ENCODE results near the gene IQCC. TPM values are rescaled to one million over a fixed set of nuclear protein-coding genes. Genes with fewer than 3 reads are reported as not detected.
A peak's percentile ranks its signal among the peaks of the same experiment; 100 is the strongest.

The IQCC gene
- total RNA-seq, 1 donor from 2014 or later = 4.7 TPM

DNA sequence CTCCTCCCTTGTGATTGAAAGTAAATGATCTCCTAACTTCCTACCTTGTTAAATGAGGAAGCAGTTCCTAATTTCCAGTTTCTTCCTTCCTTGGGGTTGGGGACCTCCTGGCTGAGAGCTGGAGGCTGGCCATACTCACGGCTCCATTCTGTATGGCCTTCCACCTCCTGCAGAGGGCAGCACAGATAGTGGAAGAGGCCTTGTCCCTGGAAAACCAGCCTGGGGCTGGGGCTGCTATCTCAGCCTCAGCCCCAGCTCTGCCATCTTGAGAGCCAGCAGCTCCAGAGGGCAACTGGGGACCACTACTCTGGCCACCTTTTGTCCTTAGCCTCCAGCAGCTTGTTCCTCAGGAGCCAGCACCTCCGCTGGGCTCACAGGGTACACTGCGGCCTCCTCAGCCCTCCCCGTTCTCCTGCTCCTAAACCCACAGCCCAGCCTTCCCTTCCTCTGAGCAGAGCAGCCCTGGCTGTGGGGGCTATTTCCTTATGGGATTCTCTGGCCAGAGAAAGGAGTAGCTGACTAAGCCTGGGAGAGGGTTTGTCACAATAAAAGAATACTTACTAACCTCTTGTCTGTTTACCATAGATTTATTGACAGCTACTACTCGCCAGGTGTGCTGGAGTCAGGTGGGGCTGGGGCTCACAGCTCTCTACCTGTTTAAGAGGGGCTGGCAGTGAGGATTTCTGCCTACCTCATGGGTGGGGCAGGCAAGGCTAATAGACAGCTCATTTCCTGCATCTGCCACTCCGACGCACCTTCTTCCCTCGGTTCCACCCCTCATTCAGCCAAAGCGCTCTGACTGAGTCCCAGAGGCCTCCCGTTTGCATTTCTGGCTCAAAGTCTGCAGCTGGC is 10.4 kb downstream of the IQCC start:
- Mint-ChIP-seq H3K4me3 (peak overlapping the region; percentile 4), H3K27me3 (no peaks in the 10 kb centered on the region), H3K4me1 (ENCODE audit: unreplicated experiment) (peaks cover 12% of the 10 kb centered on the region), H3K9me3 (no peaks in the 10 kb centered on the region), H3K36me3 (peaks cover 3% of the 10 kb centered on the region), H3K27ac (peak overlapping the region; percentile 56)
- TF ChIP-seq, protein P1, sequence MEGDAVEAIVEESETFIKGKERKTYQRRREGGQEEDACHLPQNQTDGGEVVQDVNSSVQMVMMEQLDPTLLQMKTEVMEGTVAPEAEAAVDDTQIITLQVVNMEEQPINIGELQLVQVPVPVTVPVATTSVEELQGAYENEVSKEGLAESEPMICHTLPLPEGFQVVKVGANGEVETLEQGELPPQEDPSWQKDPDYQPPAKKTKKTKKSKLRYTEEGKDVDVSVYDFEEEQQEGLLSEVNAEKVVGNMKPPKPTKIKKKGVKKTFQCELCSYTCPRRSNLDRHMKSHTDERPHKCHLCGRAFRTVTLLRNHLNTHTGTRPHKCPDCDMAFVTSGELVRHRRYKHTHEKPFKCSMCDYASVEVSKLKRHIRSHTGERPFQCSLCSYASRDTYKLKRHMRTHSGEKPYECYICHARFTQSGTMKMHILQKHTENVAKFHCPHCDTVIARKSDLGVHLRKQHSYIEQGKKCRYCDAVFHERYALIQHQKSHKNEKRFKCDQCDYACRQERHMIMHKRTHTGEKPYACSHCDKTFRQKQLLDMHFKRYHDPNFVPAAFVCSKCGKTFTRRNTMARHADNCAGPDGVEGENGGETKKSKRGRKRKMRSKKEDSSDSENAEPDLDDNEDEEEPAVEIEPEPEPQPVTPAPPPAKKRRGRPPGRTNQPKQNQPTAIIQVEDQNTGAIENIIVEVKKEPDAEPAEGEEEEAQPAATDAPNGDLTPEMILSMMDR (conservative IDR thresholded peaks at IDR 0.05) = peak; percentile 83
- DNase-seq (ENCODE audit: extremely low spot score, unreplicated experiment) = no peak

DNA sequence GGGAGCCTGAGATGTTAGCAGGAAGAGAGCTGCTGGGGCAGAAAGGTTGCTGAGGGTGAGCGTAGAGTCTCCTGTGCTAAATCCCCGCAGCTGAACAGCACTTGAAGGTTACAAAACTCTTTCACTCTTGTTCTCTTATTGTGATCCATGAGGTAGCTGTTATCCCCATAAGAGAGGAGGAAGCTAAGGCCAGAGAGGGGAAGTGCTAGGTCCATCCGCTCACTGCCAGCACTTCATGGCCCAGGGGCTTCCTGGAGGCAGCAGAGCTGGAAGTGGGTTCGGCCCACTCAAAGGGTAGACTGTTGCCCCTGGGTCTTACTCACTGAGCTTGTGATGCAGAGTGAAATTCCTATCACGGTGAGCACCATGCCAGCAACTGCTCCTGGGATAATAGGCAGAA is 11.1 kb downstream of the IQCC start:
- peaks cover 3% of the 10 kb centered on the region for H3K36me3 Mint-ChIP-seq
- no peak for DNase-seq (ENCODE audit: extremely low spot score, unreplicated experiment)
- peak overlapping the region; percentile 39 for H3K27ac Mint-ChIP-seq
- TF ChIP-seq, protein P1 (conservative IDR thresholded peaks at IDR 0.05) = no peak
- no peak overlapping the region for H3K4me3 Mint-ChIP-seq
- no peaks in the 10 kb centered on the region for H3K9me3 Mint-ChIP-seq
- peaks cover 17% of the 10 kb centered on the region for H3K4me1 Mint-ChIP-seq (ENCODE audit: unreplicated experiment)
- H3K27me3 Mint-ChIP-seq = no peaks in the 10 kb centered on the region

DNA sequence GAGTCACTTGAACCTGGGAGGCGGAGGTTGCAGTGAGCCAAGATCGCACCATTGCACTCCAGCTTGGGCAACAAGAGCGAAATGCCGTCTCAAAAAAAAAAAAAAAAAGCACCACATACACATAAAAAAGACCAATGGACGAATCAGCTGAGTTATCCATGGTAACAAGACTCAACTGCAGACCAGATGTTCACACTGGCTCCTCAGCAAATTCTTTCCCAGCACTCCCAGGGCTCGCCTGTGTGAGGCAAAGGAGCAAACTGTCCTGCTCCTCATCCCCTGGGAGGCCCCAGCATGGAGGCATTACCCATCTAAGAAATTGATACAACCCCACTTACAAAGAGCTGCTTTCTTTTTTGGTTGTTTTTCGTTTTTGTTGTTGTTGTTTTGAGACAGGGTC is 13.6 kb downstream of the IQCC start:
- H3K36me3 Mint-ChIP-seq = peaks cover 5% of the 10 kb centered on the region
- TF ChIP-seq, protein P1 (conservative IDR thresholded peaks at IDR 0.05) = no peak
- no peak overlapping the region for H3K27ac Mint-ChIP-seq
- H3K4me3 Mint-ChIP-seq = peak overlapping the region; percentile 63
- DNase-seq (ENCODE audit: extremely low spot score, unreplicated experiment) = no peak
- no peaks in the 10 kb centered on the region for H3K9me3 Mint-ChIP-seq
- peaks cover 18% of the 10 kb centered on the region for H3K4me1 Mint-ChIP-seq (ENCODE audit: unreplicated experiment)
- H3K27me3 Mint-ChIP-seq = no peaks in the 10 kb centered on the region

DNA sequence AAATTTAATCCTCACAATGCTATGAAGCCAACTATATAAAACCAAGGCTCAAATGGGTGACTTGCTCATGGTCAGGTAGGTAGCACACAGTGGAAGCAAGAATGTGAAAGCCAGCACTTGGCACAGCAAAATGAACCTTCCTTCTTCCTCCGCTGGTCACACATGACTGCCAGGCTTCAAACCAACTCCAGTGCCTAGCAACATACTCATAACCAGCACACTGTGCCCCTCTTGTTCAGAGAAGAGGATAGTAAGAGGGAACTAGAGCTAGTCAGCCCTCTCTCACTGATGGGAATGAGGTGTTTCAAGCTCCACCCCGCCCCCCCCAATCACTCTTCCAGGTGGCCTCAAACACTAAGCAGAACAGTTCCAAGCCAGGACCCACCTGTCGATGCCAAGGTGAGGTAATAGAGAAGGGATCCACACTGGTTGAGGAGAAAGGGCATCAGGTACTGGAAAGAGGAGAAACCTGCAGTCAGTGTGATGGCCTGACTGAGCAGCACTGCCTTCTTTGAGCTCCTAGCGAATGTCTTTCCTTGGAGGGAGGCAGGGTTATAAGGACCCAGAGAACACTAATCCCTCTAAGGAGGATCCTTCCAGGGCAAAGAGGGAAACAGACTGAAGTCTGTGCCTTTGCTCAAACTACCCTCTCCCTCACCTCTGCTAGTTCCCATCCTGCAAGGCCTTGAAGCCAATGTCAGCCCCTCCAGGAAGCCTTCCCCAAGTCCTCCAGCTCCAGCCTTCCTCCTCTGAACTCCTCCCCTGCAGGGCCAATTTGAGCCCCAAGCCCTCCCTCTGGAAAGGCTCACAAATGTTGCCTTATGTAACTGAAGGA is 15.5 kb downstream of the IQCC start:
- TF ChIP-seq, protein P1 (conservative IDR thresholded peaks at IDR 0.05) = no peak
- H3K27ac Mint-ChIP-seq = peak overlapping the region; percentile 98
- no peaks in the 10 kb centered on the region for H3K27me3 Mint-ChIP-seq

DNA sequence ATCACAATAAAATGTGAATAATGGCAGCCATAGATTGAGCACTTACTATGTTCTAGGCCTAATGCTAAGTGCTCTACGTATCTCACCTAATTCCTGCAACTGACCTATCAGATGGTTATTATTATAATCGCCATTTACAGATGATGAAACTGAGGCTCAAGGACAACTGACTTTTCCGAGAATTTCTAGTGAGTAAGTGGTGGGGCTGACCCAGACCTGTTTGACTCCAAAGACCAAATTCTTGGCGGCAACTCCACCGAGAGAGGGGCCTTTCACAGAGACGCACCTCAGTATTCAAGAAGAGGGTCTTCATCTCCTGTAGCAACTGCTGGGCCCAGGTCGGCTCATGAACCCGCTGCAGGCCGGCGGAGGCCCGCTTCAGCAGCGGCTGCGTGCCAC is 16.1 kb downstream of the IQCC start:
- peak overlapping the region; percentile 98 for H3K4me3 Mint-ChIP-seq
- H3K4me1 Mint-ChIP-seq (ENCODE audit: unreplicated experiment) = peaks cover 18% of the 10 kb centered on the region
- peaks cover 13% of the 10 kb centered on the region for H3K36me3 Mint-ChIP-seq
- H3K27me3 Mint-ChIP-seq = no peaks in the 10 kb centered on the region
- peak overlapping the region; percentile 98 for H3K27ac Mint-ChIP-seq
- TF ChIP-seq, protein P1 (conservative IDR thresholded peaks at IDR 0.05) = no peak
- no peak for DNase-seq (ENCODE audit: extremely low spot score, unreplicated experiment)
- H3K9me3 Mint-ChIP-seq = no peaks in the 10 kb centered on the region

More for the DNA sequence above, 15.5 kb downstream of the IQCC start:
- no peak for DNase-seq (ENCODE audit: extremely low spot score, unreplicated experiment)
- Mint-ChIP-seq H3K4me1 (ENCODE audit: unreplicated experiment) (peaks cover 18% of the 10 kb centered on the region), H3K9me3 (no peaks in the 10 kb centered on the region), H3K4me3 (peak overlapping the region; percentile 98), H3K36me3 (peaks cover 13% of the 10 kb centered on the region)

All from type B pancreatic cell (in vitro differentiated cells).